Astrocyte of the spinal cord (primary cell): Measurements from ENCODE around the gene CSDE1.
"Not testable (repeated sequence)": the region's sequence is repeated elsewhere in the genome, so short reads cannot be mapped to it uniquely, and the experiment has no call there.

Source experiments
- DNase-seq: peaks from one replicate; pipeline ENCODE4 v3.0.0; 2011; ENCODE audit warnings: low read depth, low spot score
- H3K4me3 ChIP-seq: 2 replicates; pipeline ENCODE4 v1.5.1; 2011; ENCODE audit warnings: low read depth, mild to moderate bottlenecking, low read length, moderate library complexity
- CTCF ChIP-seq: IDR thresholded peaks from 2 replicates; pipeline ENCODE4 v1.5.1; 2012; ENCODE audit warnings: low read depth, mild to moderate bottlenecking, low read length, inconsistent platforms
- in situ Hi-C: cut with HindIII; loops from 2 replicates; pipeline ENCODE4 v1.10.0; 2017; ENCODE audit warnings: low sequenced_read_pairs

Gene CSDE1

GRCh38 chr1:114779722-114780121 is 21.9 kb upstream of the CSDE1 start:
- TF ChIP-seq CTCF, result no peak
- no peak for DNase-seq
- in situ Hi-C loops, result no loop called here
- H3K4me3 ChIP-seq, result peak overlapping the region; percentile 87

GRCh38 chr1:114776726-114777125 is 18.9 kb upstream of the CSDE1 start:
- H3K4me3 ChIP-seq, DNase-seq, in situ Hi-C loops: not testable (repeated sequence)

- TF ChIP-seq CTCF, result no peak
- no peak for DNase-seq
- no peak overlapping the region for H3K4me3 ChIP-seq
- in situ Hi-C loops, result no loop called here
Measured at GRCh38 chr1:114771992-114772391, 14.2 kb upstream of the CSDE1 start.

GRCh38 chr1:114770989-114771388 is 13.2 kb upstream of the CSDE1 start:
- DNase-seq, result no peak
- in situ Hi-C loops, result no loop called here
- H3K4me3 ChIP-seq, result no peak overlapping the region
- TF ChIP-seq CTCF, result no peak

- H3K4me3 ChIP-seq, result no peak overlapping the region
- TF ChIP-seq CTCF, result no peak
- in situ Hi-C loops, result no loop called here
- no peak for DNase-seq
Measured at GRCh38 chr1:114764689-114765088, 6.9 kb upstream of the CSDE1 start.

GRCh38 chr1:114758256-114758832 is 560 bp upstream of the CSDE1 start:
- DNase-seq, result peak; percentile 8
- H3K4me3 ChIP-seq, result peak overlapping the region; percentile 88

More at GRCh38 chr1:114758256-114758832, 560 bp upstream of the CSDE1 start:
- no peak for TF ChIP-seq CTCF
- in situ Hi-C loops, result no loop called here
